Measurements from ENCODE around the gene PRDM16.

DNA sequence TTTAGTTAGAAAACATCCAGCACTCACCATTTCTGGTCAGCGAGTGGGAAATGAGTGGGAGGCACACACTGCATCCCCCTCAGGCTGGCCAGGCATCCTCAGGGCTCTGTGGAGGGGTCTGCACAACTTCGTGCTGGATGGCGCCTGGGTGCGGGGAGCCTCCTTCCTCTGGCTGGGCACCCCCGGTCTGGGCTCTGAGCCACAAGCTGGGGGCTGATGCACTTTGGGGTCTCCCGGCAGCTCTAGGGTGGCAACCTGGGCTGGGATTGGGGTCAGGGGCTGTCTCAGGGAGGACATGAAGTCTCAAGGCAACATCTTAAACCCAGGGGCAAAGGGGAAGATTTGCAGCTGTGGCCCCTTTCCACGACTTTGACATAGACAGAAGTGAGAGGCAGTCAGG, 23.5 kb downstream of the PRDM16 start:
- TF ChIP-seq, protein P1, sequence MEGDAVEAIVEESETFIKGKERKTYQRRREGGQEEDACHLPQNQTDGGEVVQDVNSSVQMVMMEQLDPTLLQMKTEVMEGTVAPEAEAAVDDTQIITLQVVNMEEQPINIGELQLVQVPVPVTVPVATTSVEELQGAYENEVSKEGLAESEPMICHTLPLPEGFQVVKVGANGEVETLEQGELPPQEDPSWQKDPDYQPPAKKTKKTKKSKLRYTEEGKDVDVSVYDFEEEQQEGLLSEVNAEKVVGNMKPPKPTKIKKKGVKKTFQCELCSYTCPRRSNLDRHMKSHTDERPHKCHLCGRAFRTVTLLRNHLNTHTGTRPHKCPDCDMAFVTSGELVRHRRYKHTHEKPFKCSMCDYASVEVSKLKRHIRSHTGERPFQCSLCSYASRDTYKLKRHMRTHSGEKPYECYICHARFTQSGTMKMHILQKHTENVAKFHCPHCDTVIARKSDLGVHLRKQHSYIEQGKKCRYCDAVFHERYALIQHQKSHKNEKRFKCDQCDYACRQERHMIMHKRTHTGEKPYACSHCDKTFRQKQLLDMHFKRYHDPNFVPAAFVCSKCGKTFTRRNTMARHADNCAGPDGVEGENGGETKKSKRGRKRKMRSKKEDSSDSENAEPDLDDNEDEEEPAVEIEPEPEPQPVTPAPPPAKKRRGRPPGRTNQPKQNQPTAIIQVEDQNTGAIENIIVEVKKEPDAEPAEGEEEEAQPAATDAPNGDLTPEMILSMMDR (IDR thresholded peaks at IDR 0.05): no peak
- no peak for TF ChIP-seq ZNF219 (CRISPR knock-in tag; IDR thresholded peaks at IDR 0.05; ENCODE audit: borderline replicate concordance)
- TF ChIP-seq, protein P2, sequence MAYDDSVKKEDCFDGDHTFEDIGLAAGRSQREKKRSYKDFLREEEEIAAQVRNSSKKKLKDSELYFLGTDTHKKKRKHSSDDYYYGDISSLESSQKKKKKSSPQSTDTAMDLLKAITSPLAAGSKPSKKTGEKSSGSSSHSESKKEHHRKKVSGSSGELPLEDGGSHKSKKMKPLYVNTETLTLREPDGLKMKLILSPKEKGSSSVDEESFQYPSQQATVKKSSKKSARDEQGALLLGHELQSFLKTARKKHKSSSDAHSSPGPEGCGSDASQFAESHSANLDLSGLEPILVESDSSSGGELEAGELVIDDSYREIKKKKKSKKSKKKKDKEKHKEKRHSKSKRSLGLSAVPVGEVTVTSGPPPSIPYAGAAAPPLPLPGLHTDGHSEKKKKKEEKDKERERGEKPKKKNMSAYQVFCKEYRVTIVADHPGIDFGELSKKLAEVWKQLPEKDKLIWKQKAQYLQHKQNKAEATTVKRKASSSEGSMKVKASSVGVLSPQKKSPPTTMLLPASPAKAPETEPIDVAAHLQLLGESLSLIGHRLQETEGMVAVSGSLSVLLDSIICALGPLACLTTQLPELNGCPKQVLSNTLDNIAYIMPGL (CRISPR knock-in tag; IDR thresholded peaks at IDR 0.05): no peak
- no peak for TF ChIP-seq FOXP1 (CRISPR knock-in tag; IDR thresholded peaks at IDR 0.05; ENCODE audit: borderline replicate concordance)
- no peak for TF ChIP-seq TEAD1 (CRISPR knock-in tag; IDR thresholded peaks at IDR 0.05)
- TF ChIP-seq, protein P3, sequence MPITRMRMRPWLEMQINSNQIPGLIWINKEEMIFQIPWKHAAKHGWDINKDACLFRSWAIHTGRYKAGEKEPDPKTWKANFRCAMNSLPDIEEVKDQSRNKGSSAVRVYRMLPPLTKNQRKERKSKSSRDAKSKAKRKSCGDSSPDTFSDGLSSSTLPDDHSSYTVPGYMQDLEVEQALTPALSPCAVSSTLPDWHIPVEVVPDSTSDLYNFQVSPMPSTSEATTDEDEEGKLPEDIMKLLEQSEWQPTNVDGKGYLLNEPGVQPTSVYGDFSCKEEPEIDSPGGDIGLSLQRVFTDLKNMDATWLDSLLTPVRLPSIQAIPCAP (CRISPR knock-in tag; IDR thresholded peaks at IDR 0.05): no peak
- TF ChIP-seq NR2C2 (CRISPR knock-in tag; IDR thresholded peaks at IDR 0.05): no peak
- TF ChIP-seq, protein P4, sequence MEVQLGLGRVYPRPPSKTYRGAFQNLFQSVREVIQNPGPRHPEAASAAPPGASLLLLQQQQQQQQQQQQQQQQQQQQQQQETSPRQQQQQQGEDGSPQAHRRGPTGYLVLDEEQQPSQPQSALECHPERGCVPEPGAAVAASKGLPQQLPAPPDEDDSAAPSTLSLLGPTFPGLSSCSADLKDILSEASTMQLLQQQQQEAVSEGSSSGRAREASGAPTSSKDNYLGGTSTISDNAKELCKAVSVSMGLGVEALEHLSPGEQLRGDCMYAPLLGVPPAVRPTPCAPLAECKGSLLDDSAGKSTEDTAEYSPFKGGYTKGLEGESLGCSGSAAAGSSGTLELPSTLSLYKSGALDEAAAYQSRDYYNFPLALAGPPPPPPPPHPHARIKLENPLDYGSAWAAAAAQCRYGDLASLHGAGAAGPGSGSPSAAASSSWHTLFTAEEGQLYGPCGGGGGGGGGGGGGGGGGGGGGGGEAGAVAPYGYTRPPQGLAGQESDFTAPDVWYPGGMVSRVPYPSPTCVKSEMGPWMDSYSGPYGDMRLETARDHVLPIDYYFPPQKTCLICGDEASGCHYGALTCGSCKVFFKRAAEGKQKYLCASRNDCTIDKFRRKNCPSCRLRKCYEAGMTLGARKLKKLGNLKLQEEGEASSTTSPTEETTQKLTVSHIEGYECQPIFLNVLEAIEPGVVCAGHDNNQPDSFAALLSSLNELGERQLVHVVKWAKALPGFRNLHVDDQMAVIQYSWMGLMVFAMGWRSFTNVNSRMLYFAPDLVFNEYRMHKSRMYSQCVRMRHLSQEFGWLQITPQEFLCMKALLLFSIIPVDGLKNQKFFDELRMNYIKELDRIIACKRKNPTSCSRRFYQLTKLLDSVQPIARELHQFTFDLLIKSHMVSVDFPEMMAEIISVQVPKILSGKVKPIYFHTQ (CRISPR knock-in tag; IDR thresholded peaks at IDR 0.05): no peak
